HG03521 (cell line): ENCODE results near the gene CDKL5.
"Not testable (repeated sequence)": the region's sequence is repeated elsewhere in the genome, so short reads cannot be mapped to it uniquely, and the experiment has no call there.

Experiments
- ATAC-seq: cut with Tn5 transposase; IDR thresholded peaks from one replicate; pipeline ENCODE4 v1.9.1; 2021; ENCODE audit warnings: mild to moderate bottlenecking, moderate library complexity; ENCODE audit not compliant: unreplicated experiment

Gene CDKL5

DNA sequence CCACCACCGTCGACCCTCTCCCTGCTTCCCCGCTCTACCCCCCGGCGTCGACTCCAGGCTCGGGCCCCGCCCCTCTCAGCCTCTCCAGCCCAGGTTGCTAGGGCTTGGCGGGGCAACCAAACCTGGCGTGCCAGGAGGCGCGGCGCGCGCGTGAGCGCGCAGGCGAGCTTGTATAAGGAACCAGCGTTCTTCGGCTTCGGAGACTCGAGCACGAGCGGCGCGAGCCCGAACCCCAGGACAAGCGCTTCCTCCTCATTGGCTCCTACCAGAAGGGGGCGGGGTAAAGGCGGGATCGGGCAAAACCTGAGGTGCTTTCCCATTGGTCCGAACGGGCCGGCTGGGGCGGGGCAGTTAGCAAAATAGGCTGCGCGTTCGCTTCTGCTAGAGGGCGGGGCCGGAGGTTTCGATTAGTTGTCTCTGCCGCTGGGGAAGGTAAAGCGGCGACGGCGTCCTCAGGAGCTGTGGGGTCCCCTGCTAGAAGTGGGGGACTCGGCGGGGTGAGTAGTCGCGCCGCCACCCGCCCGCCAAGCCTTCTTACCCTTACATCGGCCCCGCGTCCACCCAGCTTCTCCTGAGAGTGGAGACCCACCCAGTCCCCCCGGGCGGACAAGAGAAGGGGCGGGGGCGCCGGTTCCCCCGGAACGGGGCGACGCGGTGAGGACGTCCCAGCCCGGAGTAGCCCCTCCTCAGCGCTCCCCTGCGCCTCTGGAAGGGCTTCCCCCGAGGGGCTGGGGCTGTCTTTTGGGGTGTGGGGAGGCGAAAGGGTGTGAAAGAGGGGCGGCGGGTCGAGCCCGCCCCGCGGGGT lies at the start of gene CDKL5:
Gene CDKL5 (plus strand): TSS at position 410 of the 805 bp plus-strand sequence. CDS start 81,489 bp downstream, outside the sequence.
- ATAC-seq = peak; percentile 95

DNA sequence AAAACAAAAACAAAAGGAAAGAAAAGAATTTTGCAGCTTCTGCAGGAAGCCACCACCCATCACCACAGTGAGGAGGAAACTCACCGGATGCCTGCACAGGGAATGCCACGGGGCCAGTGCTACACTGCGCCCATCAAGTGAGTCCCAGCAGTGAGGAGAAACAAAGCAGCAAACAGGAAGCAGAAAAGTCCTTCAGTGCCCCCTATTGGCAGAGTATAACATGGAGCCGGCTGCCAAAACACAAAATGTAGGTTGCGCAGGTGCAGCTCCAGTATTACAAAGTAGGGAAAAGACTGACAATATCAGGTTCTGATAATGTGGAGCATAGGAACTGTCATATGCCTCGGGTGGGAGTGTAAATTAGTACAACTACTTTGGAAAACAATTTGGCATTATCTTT lies 47.6 kb upstream of the CDKL5 start:
- no peak for ATAC-seq

DNA sequence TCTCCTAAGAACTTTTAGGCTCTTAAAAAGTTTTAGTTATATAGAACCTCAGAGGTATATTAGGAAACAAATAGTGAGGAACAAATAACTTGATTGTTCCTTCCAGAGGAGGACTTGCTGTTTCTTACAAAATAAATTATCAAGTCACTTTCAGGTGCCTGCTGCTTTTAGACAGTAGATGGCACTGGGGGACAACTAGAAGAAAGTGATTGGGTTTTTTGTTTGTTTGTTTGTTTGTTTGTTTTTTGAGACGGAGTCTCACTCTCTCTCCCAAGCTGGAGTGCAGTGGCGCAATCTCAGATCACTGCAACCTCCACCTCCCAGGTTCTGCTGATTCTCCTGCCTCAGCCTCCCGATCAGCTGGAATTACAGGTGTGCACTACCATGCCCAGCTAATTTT lies 35.4 kb upstream of the CDKL5 start:
- no peak for ATAC-seq

DNA sequence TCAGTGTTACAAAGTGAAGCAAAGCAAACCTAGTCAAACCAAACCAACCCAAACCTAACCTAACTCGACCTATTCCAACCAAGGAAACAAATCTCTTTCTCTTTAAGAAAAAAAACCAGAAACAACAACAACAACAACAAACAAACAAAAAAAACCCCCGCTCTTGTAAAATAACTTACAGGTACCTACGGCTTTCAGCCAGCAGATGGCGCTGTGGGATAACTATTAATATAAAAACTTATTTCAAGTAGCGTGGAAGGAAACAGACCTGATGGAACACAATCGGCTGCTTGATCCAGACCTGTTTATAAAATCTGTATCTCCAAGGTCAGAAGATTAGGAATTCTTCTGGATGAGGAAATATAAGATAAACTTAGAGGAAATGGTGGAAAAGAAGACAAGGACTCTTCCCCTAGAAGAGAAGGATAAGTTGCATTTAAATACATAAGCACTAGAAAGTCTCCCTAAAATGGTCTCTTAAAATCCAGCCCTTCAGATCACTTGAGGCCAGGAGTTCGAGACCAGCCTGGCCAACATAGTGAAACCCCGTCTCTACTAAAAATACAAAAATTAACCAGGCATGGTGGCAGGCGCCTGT lies 34.4 kb upstream of the CDKL5 start:
- no peak for ATAC-seq

DNA sequence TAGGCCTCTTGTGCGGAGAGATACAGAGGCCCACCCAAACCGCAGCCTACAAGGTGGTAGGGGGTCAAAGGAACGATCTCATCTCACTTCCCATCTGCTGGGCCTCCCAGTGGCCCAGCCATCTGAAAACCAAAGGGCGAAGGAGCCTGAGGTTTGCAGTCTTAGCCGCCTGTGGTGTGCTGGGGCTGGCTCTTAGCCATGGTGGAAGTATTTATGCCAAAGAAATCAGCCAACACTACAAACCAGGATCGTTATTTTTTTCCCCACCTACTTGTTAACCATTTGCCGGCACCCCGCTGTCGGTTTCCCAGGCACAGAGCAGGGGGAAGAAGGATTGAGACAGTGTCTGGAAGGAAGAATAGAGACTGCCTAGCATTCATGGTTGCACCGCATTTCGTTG lies 30.9 kb upstream of the CDKL5 start:
- ATAC-seq = no peak

DNA sequence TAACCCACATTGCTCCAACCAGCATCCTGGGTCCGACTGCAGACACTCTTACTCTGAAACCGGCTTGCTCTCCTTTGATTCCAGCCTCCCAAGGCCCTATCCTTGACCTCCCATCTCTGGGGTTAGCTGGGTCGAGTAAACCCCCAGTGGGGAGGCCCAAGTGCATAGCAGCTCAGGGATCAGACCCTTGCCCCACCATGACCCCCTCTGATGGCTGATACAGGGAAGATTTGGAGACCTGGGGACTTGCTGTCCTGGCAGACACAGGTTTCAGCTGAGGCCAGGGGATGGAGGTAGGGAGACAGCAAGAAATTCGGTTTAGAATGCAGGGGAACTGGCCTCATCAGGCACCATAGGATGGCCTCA lies 23.6 kb upstream of the CDKL5 start:
- no peak for ATAC-seq

DNA sequence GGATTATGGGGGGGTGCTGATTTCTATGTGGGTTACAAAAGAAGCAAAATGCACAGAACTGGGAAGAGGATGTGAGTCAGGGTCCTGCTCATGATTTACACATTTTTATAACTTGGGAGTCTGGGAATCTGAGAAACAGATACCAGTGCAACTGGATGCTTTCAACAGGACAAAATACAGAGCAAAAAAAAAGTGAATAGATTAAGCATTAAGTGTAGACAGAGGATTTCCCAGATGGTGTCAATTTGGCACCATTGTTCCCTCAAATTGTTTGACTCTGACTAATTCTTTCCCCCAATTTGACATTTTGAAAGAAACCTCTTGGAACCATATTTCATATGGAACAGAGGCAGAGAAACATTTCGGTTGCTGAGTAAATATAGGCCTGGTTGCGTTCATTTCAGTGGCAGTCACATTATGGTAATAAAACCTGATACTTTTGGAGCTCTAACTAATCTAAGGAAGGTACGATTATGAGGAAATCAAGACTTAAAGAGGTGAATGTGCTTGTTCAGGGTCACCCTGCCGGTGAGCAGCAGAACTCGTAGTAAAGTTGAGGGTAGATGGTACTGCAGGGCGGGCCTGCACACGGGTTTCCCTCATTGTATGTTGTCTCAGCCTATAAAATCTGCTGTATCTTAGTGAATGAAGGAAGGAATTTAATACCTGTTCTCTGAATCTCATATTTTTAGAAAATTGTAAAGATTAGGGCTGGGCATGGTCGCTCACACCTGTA lies 18.7 kb upstream of the CDKL5 start:
- no peak for ATAC-seq

DNA sequence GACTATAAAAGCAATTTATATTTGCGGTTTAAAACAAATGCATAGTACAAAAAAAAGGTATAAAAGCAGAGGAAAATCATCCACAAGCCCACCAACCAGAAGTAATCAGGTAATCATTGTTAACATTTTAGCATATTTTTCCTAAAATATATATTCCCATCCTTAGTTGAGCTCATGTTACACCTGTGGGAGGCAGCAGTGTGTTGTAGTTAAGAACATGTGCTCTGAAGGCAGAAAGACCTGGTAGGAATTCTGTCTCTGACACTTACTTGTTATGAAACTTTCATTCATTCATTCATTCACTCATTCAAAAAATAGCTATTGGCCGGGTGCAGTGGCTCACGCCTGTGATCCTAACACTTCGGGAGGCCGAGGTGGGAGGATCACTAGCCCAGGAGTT lies 15.4 kb upstream of the CDKL5 start:
- ATAC-seq = no peak

DNA sequence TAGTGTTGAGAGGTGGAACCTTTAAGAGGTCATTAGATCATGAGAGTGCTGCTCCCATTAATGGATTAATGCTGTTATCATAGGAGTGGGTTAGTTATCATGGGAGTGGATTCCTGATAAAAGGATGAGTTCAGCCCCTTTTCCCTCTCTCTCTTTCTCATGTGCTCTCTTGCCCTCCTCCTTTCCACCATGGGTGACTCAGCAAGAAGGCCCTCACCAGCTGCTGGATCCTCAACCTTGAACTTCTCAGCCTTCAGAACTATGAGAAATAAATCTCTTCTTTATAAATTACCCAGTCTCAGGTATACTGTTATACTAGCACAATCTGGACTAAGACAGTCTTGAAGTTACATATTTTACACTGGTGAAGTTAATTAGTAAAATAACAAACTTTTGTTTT lies 10.0 kb upstream of the CDKL5 start:
- ATAC-seq = no peak

DNA sequence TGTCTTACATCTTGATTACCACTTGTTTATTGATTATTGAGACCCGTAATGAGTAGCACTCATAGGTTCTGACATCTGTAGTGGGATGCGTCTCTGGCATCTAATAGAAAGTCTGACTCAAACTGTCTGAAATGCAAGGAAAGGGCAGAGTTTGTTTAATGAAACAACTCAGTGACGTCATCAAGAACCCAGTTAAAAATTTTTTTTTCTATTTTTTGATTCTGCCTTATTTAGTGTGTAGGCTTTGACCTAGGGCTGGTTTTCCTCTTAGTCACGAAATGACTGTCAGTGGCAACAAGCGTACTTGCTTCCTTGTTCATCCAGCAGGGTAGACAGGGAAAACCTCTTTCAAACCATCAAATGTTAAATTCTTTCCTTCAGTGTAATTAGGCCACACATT lies 3.1 kb upstream of the CDKL5 start:
- no peak for ATAC-seq

DNA sequence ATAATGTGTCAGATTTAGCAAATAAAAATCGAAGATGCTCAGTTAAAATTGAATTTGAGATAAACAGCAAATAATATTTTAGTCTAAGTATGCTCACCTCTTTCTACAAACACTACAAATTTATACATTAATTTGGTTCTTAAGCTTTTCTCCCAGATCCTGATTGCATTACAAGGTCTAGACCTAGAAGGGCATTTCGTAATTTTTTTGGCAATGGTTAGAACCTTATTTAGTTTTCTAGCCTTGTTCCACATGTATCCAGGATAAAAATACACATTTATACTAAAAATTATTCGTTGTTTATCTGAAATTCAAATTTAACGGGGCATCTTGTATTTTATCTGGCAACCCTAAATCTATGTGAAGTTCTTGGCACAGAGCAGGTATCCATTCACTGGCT lies 2.5 kb upstream of the CDKL5 start:
- no peak for ATAC-seq

DNA sequence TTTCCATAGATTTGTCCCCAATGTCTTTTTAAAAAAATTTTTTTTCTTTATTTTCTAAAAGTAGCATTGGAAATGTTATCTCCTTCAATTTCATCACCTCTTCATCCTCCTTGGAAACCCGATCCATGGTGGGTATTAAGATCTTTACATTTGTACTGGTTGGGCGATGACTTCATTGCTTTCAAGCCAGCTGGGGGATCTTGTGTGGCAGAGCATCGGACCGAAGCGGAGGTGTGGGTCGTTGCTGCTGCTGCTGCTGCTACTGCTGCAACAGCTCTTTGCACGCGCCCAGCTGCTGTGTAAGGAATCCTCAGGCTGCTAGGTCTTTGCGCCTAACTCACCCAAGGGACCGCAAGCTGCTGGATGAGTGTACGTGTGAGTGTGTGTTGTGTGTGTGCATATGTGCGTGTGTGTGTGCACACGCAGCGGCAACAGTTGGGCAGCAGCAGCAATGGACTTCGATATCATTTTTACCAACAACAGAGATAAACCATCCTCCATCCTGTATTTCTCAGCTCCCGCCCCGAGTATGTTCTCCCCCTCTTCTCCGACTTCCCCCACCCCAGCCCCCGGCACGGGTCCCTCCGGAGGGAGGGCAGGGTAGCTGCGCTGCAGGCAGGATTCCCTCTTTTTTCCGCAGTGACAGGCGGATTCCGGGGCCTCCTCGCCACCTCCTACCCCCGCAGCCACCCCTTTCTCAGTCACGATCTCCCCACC lies 768 bp upstream of the CDKL5 start:
- peak; percentile 12 for ATAC-seq

DNA sequence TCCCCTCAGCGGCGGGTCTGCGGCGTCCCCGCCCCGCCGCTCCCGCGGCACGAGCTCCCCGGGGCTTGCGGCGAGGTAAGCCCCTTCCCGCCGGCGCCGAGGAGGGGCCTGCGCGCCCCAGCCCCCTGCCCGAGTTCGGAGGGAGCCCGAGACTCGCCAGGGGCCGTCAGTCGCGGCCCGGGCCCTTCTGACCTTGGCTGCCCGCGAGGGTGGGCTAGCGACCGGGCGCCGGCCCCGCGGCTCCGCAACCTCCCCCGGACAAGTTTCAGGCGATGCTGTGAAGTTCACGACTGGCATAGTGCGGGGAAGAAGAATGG lies 554 bp downstream of the CDKL5 start:
- ATAC-seq = no peak

DNA sequence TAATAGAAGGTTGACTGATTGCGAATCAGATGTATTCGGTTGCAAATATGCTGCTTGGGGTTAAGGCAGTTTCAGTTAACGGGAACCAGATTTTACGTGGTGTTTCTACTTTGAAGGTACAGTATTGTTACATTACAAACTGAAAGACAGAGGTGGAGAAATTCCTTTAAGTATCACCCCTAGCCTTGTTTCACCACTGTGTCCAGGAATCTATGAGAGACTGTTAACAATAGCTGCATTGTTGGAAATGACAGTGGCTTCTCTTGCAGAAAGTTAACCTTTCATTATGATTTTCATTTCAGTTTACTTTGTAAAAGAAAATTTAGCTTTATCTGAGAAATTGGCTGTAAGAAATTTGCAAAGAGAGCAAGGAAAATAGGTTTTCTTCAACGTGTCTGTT lies 2.6 kb downstream of the CDKL5 start:
- no peak for ATAC-seq

DNA sequence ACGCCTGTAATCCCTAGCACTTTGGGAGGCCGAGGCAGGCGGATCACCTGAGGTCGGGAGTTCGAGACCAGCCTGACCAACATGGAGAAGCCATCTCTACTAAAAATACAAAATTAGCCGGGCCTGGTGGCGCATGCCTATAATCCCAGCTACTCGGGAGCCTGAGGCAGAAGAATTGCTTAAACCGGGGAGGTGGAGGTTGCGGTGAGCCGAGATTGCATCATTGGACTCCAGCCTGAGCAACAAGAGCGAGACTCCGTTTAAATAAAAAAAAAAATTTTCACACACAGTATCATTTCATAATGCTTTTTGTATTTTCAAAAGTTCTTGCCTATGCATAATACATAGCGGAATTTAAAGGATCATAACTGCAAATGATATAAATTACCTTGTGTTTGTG lies 7.9 kb downstream of the CDKL5 start:
- not testable (repeated sequence) for ATAC-seq

DNA sequence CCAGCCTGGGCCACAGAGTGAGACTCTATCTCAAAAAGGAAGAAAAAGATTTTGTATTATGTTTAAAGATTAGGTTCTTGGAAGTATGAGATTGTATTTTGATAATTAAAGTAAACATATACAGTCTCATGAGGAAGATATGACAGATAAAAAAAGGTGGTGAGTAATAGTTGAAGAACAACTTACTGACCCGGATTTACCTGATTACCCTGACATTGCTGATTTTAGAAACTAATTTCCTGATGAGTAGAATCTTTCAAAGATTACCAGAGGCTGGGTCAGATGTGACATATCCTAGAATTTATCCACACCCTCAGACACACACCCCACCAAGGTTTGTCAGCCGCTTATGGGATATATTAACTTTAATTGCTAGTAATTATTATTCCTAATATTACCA lies 9.5 kb downstream of the CDKL5 start:
- ATAC-seq = no peak

DNA sequence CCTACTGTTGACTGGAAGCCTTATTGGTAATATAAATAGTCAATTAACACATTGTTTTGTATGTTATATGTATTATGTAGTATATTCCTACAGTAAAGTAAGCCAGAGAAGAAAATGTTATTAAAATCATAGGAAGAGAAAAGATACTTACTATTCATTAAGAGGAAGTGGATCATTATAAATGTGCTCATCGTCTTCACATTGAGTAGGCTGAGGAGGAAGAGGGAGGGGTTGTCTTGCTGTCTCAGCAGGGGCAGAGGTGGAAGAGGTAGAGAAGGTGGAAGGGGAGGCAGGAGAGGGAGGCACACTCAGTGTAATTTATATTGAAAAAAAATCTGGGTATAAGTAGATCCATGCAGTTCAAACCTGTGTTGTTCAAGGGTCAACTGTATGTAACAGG lies 10.6 kb downstream of the CDKL5 start:
- no peak for ATAC-seq

DNA sequence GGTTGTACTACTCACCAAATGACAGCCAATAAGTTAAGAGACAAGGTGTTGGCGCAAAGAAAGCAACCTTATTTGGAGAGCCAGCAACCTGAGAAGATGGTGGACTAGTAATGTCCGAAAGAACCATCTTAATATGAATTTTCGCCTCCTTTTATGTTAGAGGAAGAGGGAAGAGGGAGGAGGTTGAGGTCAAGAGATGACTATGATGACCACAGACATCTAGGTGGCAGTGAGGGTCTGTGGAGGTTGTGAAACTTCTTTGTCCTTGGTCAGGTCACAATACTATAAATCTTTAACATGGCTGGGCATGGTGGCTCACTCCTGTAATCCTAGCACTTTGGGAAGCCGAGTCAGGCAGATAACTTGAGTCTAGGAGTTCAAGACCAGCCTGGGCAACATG lies 15.4 kb downstream of the CDKL5 start:
- no peak for ATAC-seq

DNA sequence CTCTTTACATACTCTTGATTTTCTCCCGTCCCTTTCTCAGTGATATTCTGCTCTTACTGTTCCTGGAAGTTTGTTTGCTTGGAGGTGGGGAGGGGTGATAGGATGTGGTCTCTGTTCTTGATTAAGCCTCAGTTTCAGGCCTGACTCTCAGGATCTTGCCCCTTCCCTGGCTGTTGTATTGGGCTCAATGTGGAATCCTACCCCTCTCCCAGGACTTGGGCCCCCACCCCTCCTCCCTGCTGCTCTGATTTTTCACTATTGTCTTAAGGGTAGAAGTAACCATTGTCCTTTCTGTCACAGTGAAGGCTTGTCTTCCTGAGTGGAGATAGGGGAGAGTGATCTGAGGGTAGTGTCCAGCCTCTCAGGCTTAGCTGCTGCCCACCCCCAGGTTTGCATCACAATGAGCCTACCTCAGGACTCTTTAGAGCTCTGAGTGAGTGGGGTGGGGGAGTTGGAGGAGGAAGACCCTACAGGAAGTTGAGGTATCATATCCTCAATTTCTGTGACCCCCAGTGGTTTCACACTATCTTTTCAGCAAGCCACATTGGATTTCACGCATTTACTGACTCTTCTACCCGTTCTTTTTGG lies 16.5 kb downstream of the CDKL5 start:
- ATAC-seq = no peak

DNA sequence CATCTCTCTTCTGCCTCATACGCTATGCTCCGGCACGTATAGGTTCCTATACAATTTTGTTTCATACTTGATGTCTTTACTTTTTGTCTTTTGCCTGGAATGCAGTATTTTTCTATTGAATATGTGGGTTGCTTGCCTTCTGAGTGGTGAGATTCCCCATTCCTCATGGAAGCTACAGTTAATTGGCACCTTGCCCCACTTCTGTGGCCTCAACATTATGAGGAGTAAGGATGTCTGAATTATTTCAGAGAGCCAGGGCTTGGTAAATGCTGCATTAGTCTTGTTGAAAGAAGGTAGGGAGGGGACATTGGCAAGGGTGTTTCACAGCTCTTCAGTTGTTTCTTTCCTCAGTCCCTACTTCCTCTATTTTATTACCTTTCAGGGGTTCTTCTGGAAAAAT lies 23.0 kb downstream of the CDKL5 start:
- no peak for ATAC-seq

DNA sequence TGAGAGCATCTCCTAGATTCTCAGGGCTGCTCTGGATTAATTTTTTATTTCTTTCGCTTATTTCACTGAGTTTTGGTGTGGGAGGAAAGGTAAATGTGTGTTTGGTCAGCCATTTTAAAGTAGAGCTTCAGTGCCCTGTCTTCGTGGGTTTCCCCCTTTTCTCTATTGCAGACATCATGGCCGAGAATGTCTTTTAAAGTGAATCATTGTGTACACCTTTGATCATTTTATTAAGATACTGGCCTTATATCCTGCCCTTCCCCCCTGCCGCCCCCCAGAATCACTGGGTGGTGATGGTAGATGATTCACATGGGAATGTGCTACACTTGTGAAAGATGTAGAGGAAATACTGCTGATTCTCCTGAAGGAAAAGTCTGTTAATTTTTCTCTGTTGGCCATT lies 23.8 kb downstream of the CDKL5 start:
- no peak for ATAC-seq
